A549 treated with AZD9567 at 1 μM for 4 hours (cell line): ENCODE data around the gene SWI5. TPM values are rescaled to one million over a fixed set of nuclear protein-coding genes. Genes with fewer than 3 reads are reported as not detected.

Experiments
- total RNA-seq: library from RNA; stranded (reverse); fragments of 200-300 nt; extraction: Qiagen RNA extraction; gene quantifications from 5 replicates; pipeline ENCODE4 v1.2.3, GENCODE V29; 2022; ENCODE audit not compliant: insufficient read depth

SWI5 gene
- 36.3 to 45.7 TPM (median 44.4 TPM) in 5 replicates for total RNA-seq

GRCh38 chr9:128276008-128276573 lies at the start of gene SWI5:
SWI5 (plus strand) TSS chr9:128276276.

GRCh38 chr9:128275198-128276007 lies 673 bp upstream of the SWI5 start, which contains the start of gene GOLGA2:
GOLGA2 (minus strand) TSS chr9:128276007; CDS start chr9:128275976, 31 bp downstream.

DNA sequence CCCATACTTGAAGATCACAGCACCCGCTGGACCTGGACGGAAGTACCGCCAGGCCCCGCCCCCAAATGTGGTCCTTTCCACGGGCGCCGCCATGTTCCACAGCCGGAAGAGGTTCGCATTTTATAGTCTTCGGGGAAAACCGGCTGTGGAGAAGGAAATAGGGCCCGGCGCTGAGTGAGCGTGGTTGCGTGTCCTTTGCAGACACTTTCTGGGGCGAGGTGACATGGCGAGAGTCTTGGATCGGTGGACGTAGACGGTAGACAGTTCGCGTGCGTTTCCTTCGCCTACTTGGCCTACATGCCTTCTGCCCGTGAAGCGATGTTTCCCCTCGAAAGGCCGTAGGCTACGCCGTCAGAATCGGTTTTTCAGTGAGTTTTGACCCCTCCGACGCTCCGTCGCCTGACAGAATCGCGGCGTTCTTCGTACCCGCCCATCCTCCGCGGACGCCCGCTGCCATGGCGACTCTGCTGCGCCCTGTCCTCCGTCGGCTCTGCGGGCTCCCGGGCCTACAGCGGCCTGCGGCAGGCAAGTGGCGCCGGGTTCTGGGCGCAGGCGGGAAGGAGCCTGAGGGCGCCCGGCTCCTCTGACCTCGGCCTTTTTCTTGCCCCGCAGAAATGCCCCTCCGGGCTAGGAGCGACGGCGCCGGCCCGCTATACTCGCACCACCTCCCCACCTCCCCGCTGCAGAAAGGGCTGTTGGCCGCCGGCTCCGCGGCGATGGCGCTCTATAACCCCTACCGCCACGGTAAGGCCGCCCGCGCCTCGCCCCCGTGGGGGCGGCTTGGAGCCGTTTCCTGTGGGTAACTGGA lies 46.5 kb downstream of the SWI5 start, which contains the start of the genes COQ4 and TRUB2:
TSS of gene COQ4 (plus strand) at position 436 of the 808 bp plus-strand sequence. CDS start at position 456, 20 bp downstream.
TSS of gene TRUB2 (minus strand) at position 44 of the 808 bp plus-strand sequence. CDS start at position 5, 39 bp downstream.

Other genes with a start within 250 kb of the SWI5 start
- gene NAIF1, start 209.0 kb upstream of the SWI5 start, total RNA-seq, result 2.6 to 6.8 TPM (median 6.1 TPM) in 5 replicates
- 5.6 to 9.4 TPM (median 8.3 TPM) in 5 replicates for gene SLC25A25, start 208.0 kb upstream of the SWI5 start, total RNA-seq
- gene PTGES2, start 148.5 kb upstream of the SWI5 start, total RNA-seq, result 75.3 to 103 TPM (median 98.9 TPM) in 5 replicates
- gene LCN2, start 126.8 kb upstream of the SWI5 start, total RNA-seq, result 2.9 to 6.8 TPM (median 3.9 TPM) in 5 replicates
- gene BBLN, start 116.0 kb upstream of the SWI5 start, total RNA-seq, result 47.1 to 75.1 TPM (median 62.3 TPM) in 5 replicates
- gene CIZ1, start 84.7 kb upstream of the SWI5 start, total RNA-seq, result 67.2 to 92.6 TPM (median 81.2 TPM) in 5 replicates
- 80.2 to 85.7 TPM (median 83.0 TPM) in 5 replicates for gene DNM1, start 72.9 kb upstream of the SWI5 start, total RNA-seq
- gene GOLGA2, start 269 bp upstream of the SWI5 start, total RNA-seq, result 39.6 to 53.2 TPM (median 47.6 TPM) in 5 replicates
- 35.5 to 51.7 TPM (median 48.0 TPM) in 5 replicates for gene TRUB2, start 46.2 kb downstream of the SWI5 start, total RNA-seq
- gene COQ4, start 46.6 kb downstream of the SWI5 start, total RNA-seq, result 57.5 to 66.0 TPM (median 60.2 TPM) in 5 replicates
- 37.7 to 51.0 TPM (median 46.1 TPM) in 5 replicates for gene SLC27A4, start 64.3 kb downstream of the SWI5 start, total RNA-seq
- 77.4 to 87.0 TPM (median 80.7 TPM) in 5 replicates for gene URM1, start 95.1 kb downstream of the SWI5 start, total RNA-seq
- 36.6 to 40.1 TPM (median 37.5 TPM) in 5 replicates for gene CERCAM, start 144.6 kb downstream of the SWI5 start, total RNA-seq
- 26.3 to 30.4 TPM (median 27.3 TPM) in 5 replicates for gene ODF2, start 179.7 kb downstream of the SWI5 start, total RNA-seq
- 30.0 to 35.5 TPM (median 30.7 TPM) in 5 replicates for gene GLE1, start 228.4 kb downstream of the SWI5 start, total RNA-seq